K562 (cell line): Measurements from ENCODE around the gene PTCH1. TPM values are rescaled to one million over a fixed set of nuclear protein-coding genes. Genes with fewer than 3 reads are reported as not detected.

Source experiments
- CHD7 ChIP-seq: fragments of 200-600 bp; sonication (generic); IDR thresholded peaks from one replicate; pipeline ENCODE4 v1.6.1; 2012; ENCODE audit warnings: mild to moderate bottlenecking, low read depth, low read length, inconsistent platforms
- COPS2 ChIP-seq: fragments of 450-650 bp; conservative IDR thresholded peaks from 2 replicates; pipeline ENCODE4 v1.6.1; 2016; ENCODE audit warnings: mild to moderate bottlenecking, moderate library complexity
- ELF4 ChIP-seq: fragments of 450-650 bp; formaldehyde crosslinking; IDR thresholded peaks from 2 replicates; pipeline ENCODE4 v1.4.0; 2022; ENCODE audit warnings: missing genetic modification characterization
- ETV5 ChIP-seq: sonication (generic); formaldehyde crosslinking; IDR thresholded peaks from 2 replicates; pipeline ENCODE4 v1.4.0; 2020; ENCODE audit warnings: low read depth, mild to moderate bottlenecking, missing genetic modification reagents
- FOXJ3 ChIP-seq: sonication (generic); formaldehyde crosslinking; IDR thresholded peaks from 2 replicates; pipeline ENCODE4 v1.4.0; 2020; ENCODE audit warnings: mild to moderate bottlenecking, missing genetic modification reagents
- GABPB1 ChIP-seq: sonication (generic); formaldehyde crosslinking; IDR thresholded peaks from 2 replicates; pipeline ENCODE4 v1.8.0; 2022; ENCODE audit warnings: mild to moderate bottlenecking, missing genetic modification reagents
- HCFC1 ChIP-seq: IDR thresholded peaks from 2 replicates; pipeline ENCODE4 v1.6.1; 2012; ENCODE audit warnings: low read depth, low read length, improper control_type of control experiment
- KLF10 ChIP-seq: fragments of 250-450 bp; sonication (Bioruptor Pico); IDR thresholded peaks from 2 replicates; pipeline ENCODE4 v1.6.1; 2021; ENCODE audit warnings: matching md5 sums
- NCOA4 ChIP-seq: fragments of 450-650 bp; IDR thresholded peaks from 2 replicates; pipeline ENCODE4 v1.6.1; 2018; ENCODE audit warnings: mild to moderate bottlenecking; ENCODE audit not compliant: partially characterized antibody
- NFXL1 ChIP-seq: fragments of 450-650 bp; formaldehyde crosslinking; IDR thresholded peaks from 2 replicates; pipeline ENCODE4 v1.4.0; 2021; ENCODE audit warnings: mild to moderate bottlenecking
- SMARCA5 ChIP-seq: fragments of 450-650 bp; IDR thresholded peaks from 2 replicates; pipeline ENCODE4 v1.6.1; 2016
- TFE3 ChIP-seq: fragments of 450-650 bp; formaldehyde crosslinking; IDR thresholded peaks from 2 replicates; pipeline ENCODE4 v1.4.0; 2020; ENCODE audit warnings: mild to moderate bottlenecking, mixed read lengths
- ZBTB7A ChIP-seq: IDR thresholded peaks from 2 replicates; pipeline ENCODE4 v1.6.1; 2011; ENCODE audit warnings: low read depth, mild to moderate bottlenecking, low read length, moderate library complexity, borderline replicate concordance; ENCODE audit not compliant: control insufficient read depth
- ZNF253 ChIP-seq: fragments of 250-450 bp; sonication (Bioruptor Pico); conservative IDR thresholded peaks from 2 replicates; pipeline ENCODE4 v1.6.1; 2021; ENCODE audit warnings: mild to moderate bottlenecking
- ZNF766 ChIP-seq: fragments of 200-800 bp; sonication (Bioruptor generic); conservative IDR thresholded peaks from 2 replicates; pipeline ENCODE4 v1.6.1; 2016; ENCODE audit warnings: missing genetic modification characterization, missing compliant biosample characterization
- polyA plus RNA-seq, 8 experiments: library from polyadenylated mRNA; depleted of rRNA in 4 of 8; stranded (reverse) in 5 of 8; unstranded in 3 of 8; fragments of >200 nt; fragmentation: Nextera tagmentation in 2 of 8; fragmentation: Illumina TruSeq in 1 of 8; extraction: Ambion mirVana in 2 of 8; extraction: Trizol in 1 of 8; gene quantifications; 2 replicates each; pipeline versions ENCODE4 v1.2.1 to v1.2.3, GENCODE V29; 2011 to 2014; ENCODE audit warnings: inconsistent platforms in 1 of 8, missing spikeins in 1 of 8
- total RNA-seq, 7 experiments: library from RNA; depleted of rRNA in 6 of 7; stranded (reverse); fragments of >200 nt in 6 of 7; fragmentation: Illumina TruSeq in 2 of 7; extraction: Trizol in 2 of 7; gene quantifications; 2 replicates each; pipeline versions ENCODE4 v1.2.1 to v1.2.3, GENCODE V29; 2011 to 2021; ENCODE audit warnings: low replicate concordance in 1 of 7

PTCH1 gene
- total and polyA plus RNA-seq, 9 of the 15 experiments (the other 6 are each of a cell fraction or from before 2014, with no cell fraction given), result 0.70 to 9.9 (median 3.8) TPM

GRCh38 chr9:95434116-95435073 lies 82.4 kb downstream of the PTCH1 start (continued):
- no peak for TF ChIP-seq CHD7
- TF ChIP-seq NFXL1, result no peak
- TF ChIP-seq NCOA4, result no peak
- TF ChIP-seq COPS2, result no peak
- TF ChIP-seq ZNF253 (CRISPR knock-in tag), result no peak
- 0 out of 2 replicates have a peak, but pooled peaks have one; percentile 12 for TF ChIP-seq HCFC1
- 0 out of 2 replicates have a peak, but pooled peaks have one; percentile 34 for TF ChIP-seq SMARCA5
- peak; percentile 47; the same call in 1 of the 2 replicates for TF ChIP-seq ZNF766 (CRISPR knock-in tag)
- no peak for TF ChIP-seq FOXJ3
- TF ChIP-seq ZBTB7A, result peak; percentile 40; the same call in 1 of the 2 replicates
- peak; percentile 11; the same call in 1 of the 2 replicates for TF ChIP-seq GABPB1
- peak; percentile 75; the same call in 1 of the 2 replicates for TF ChIP-seq ELF4 (CRISPR knock-in tag)
- no peak for TF ChIP-seq TFE3 (CRISPR knock-in tag)
- no peak for TF ChIP-seq ETV5 (CRISPR knock-in tag)
- TF ChIP-seq KLF10 (CRISPR knock-in tag), result no peak
